Heart left ventricle (tissue), 16 donors: ENCODE data around the gene SELENOO. TPM values are rescaled to one million over a fixed set of nuclear protein-coding genes. Genes with fewer than 3 reads are reported as not detected.
A peak's percentile ranks its signal among the peaks of the same experiment; 100 is the strongest.

Experiments used
- ATAC-seq, 4 donors: fragments of 200-7000 bp; cut with Tn5 transposase; one replicate each; pipeline ENCODE4 v1.9.1; 2020 to 2022; ENCODE audit warnings: moderate library complexity in 4 of 4, mild to moderate bottlenecking in 3 of 4, moderate number of reproducible peaks in 1 of 4
- DNase-seq, 5 donors: peaks; one replicate each; pipeline ENCODE4 v3.0.0-alpha.2; 2020
- H3K27ac ChIP-seq, 12 donors: fragments of 200-600 bp; sonication (generic) in 4 of 12; one replicate each; pipeline versions ENCODE4 v1.5.0 to v1.8.0; 2016 to 2022; ENCODE audit warnings: mild to moderate bottlenecking in 2 of 12
- H3K27me3 ChIP-seq, 9 donors: fragments of 200-600 bp; sonication (generic) in 2 of 9; one replicate each; pipeline versions ENCODE4 v1.5.1 to v1.8.0; 2016 to 2022; ENCODE audit warnings: mild to moderate bottlenecking in 3 of 9
- H3K36me3 ChIP-seq, 9 donors: fragments of 200-600 bp; sonication (generic) in 2 of 9; one replicate each; pipeline versions ENCODE4 v1.5.0 to v1.8.0; 2018 to 2022; ENCODE audit warnings: mild to moderate bottlenecking in 2 of 9
- H3K4me1 ChIP-seq, 12 donors: fragments of 200-600 bp; sonication (generic) in 4 of 12; one replicate each; pipeline versions ENCODE4 v1.5.0 to v1.8.0; 2016 to 2022; ENCODE audit warnings: mild to moderate bottlenecking in 3 of 12
- H3K4me3 ChIP-seq, 12 donors: fragments of 200-600 bp; sonication (generic) in 4 of 12; one replicate each; pipeline versions ENCODE4 v1.5.0 to v1.8.0; 2017 to 2022; ENCODE audit warnings: mild to moderate bottlenecking in 9 of 12, moderate library complexity in 4 of 12
- H3K9me3 ChIP-seq, 12 donors: fragments of 200-600 bp; sonication (generic) in 4 of 12; one replicate each; pipeline versions ENCODE4 v1.5.0 to v1.8.0; 2016 to 2022; ENCODE audit warnings: mild to moderate bottlenecking in 1 of 12
- CTCF ChIP-seq, 12 donors: fragments of 200-600 bp; sonication (generic) in 4 of 12; IDR thresholded peaks; one replicate each; pipeline versions ENCODE4 v1.5.0 to v1.8.0; 2018 to 2022; ENCODE audit warnings: antibody characterized with exemption in 12 of 12, mild to moderate bottlenecking in 5 of 12
- POLR2A ChIP-seq, 2 donors: fragments of 450-650 bp; IDR thresholded peaks; one replicate each; pipeline ENCODE4 v1.6.1; 2017; ENCODE audit warnings: antibody characterized with exemption in 2 of 2, mild to moderate bottlenecking in 2 of 2, moderate library complexity in 2 of 2
- WGBS, 4 donors: extraction: QIAGEN DNeasy Blood & Tissue Kit in 2 of 4; methylation state at CpG; one replicate each; pipeline versions ENCODE4 v1.1.5 to v1.1.7; 2013 to 2018; 5-methylcytosine and 5-hydroxymethylcytosine counted together
- intact Hi-C, 10 donors: fragments of 100-400 bp; cut with DNase I; formaldehyde crosslinking; loops; one replicate each; pipeline versions ENCODE4 v1.11.1 to v1.14.2; 2022
- polyA plus RNA-seq, 2 donors: library from polyadenylated mRNA; stranded (reverse); fragments of 200-250 nt; gene quantifications; one replicate each; pipeline ENCODE4 v1.2.3, GENCODE V29; 2013
- total RNA-seq, 9 donors: library from RNA; depleted of rRNA in 2 of 9; stranded (reverse); fragments of >200 nt in 2 of 9; fragmentation: NEBNext Ultra II Directional in 3 of 9; extraction: Animal tissue kit (Norgen Biotek cat#: 25700) in 3 of 9; gene quantifications; one replicate each; pipeline versions ENCODE4 v1.1.0 to v1.2.4, GENCODE V29; 2016 to 2023
- donor health status: ischemic (EF 13 %, LVEDD 7.1; RV severe dilation, severe dysfunction).
- donor health status: healthy with polysubstance abuse.
- donor health status: DM: no; HTN: yes; CAD: no.
- donor health status: DM: no; HTN: no; CAD: no.
- donor health status: ischemic (EF 25% LVEDD 6.9; RV normal size, moderate dysfunction).
- donor health status: ischemic (EF 25% LVEDD 5.7; RV mildly dilated, moderate dysfunction).
- donor health status: healthy.
- donor health status: DM: yes; HTN: yes; CAD: no.
- donor health status: ischemic (EF 35%, LVEDD 5.7; RV mildly dilated, moderate dysfunction).
- donor health status: nonischemic (EF 11% LVEDD 7.7; RV severe dilation, severe dysfunction).
- donor health status: DM: yes; HTN: yes; CAD: no.
- donor health status: PGD.
- donor health status: ischemic (EF 29% LVEDD 5.4; RV normal size, mild dysfunction).
- donor health status: nonischemic (EF 23%, LVEDD 6.1; RV moderate dilation, normal function).

Gene SELENOO
- total and polyA plus RNA-seq, 11 donors: 10.4 to 23.8 (median 15.4) TPM

GRCh38 chr22:50250555-50251476 is 50.0 kb downstream of the SELENOO start, which contains the start of gene HDAC10:
Gene HDAC10, minus strand, starts transcription at chr22:50251265. Its CDS starts 233 bp downstream, at chr22:50251032.
- Histone ChIP-seq H3K4me1 (peaks cover 5 to 43% (median 27%) of the 10 kb centered on the region in 12 donors), H3K27me3 (no peaks in the 10 kb centered on the region), H3K4me3 (peak within 1 kb of the TSS; percentile 53 to 83 (median 69)), H3K9me3 (no peaks in the 10 kb centered on the region), H3K27ac (peak within 1 kb of the TSS in 11 of 12 donors; percentile 53 to 81 (median 65)), H3K36me3 (peaks cover 0 to 24% (median 8%) of the 10 kb centered on the region in 9 donors)
- DNase-seq (peak; percentile 75 to 94 (median 85)), ATAC-seq (peak; percentile 25 to 80 (median 72))
- 2 to 4% (median 2%) methylated on average over 44 to 81 of the region's 81 CpGs; no CpG with 5 or more reads in 1 of the 4 donors for WGBS, 4 donors
- intact Hi-C loops: loop anchor here in 8 of 10 donors (2.0 to 10.0 kb wide), 4 partner anchors 76 to 254 kb away; partner anchors contain the start of genes PPP6R2 (in 6 of the 8), LMF2 (in 2 of the 8), NCAPH2 (in 2 of the 8) and DENND6B (in 1 of the 8)
- no peak for TF ChIP-seq CTCF (IDR thresholded peaks at IDR 0.05)
- peak in 1 of 2 donors; percentile 60 for TF ChIP-seq POLR2A (IDR thresholded peaks at IDR 0.05)

- Histone ChIP-seq H3K27me3 (no peaks in the 10 kb centered on the region), H3K27ac (peak overlapping the region in 11 of 12 donors; percentile 53 to 81 (median 65)), H3K9me3 (no peaks in the 10 kb centered on the region), H3K36me3 (peaks cover 0 to 16% (median 3%) of the 10 kb centered on the region in 9 donors), H3K4me3 (peak overlapping the region; percentile 53 to 83 (median 69)), H3K4me1 (peaks cover 5 to 39% (median 24%) of the 10 kb centered on the region in 12 donors)
- 11 to 18% (median 14%) methylated on average over 15 to 36 of the region's 36 CpGs for WGBS, 4 donors
- DNase-seq (no peak), ATAC-seq (peak in 3 of 4 donors; percentile 1 to 4 (median 1))
- intact Hi-C loops: loop anchor here (1.0 to 10.0 kb wide), 6 partner anchors 75 to 253 kb away; partner anchors contain the start of genes PPP6R2 (in 8 of the 10), LMF2 (in 2 of the 10), NCAPH2 (in 2 of the 10) and DENND6B (in 1 of the 10)
- no peak for TF ChIP-seq CTCF (IDR thresholded peaks at IDR 0.05)
- TF ChIP-seq POLR2A (IDR thresholded peaks at IDR 0.05): no peak
These were observed 50.8 kb downstream of the SELENOO start for GRCh38 chr22:50251477-50252081.

- TF ChIP-seq POLR2A (IDR thresholded peaks at IDR 0.05) (no peak), CTCF (IDR thresholded peaks at IDR 0.05) (peak; percentile 57 to 82 (median 71))
- ATAC-seq: peak; percentile 61 to 80 (median 72)
- peaks cover 0 to 11% (median 0%) of the 10 kb centered on the region in 9 donors for H3K36me3 ChIP-seq
- peak overlapping the region in 9 of 12 donors; percentile 53 to 81 (median 69) for H3K27ac ChIP-seq
- DNase-seq: peak; percentile 72 to 88 (median 77)
- H3K27me3 ChIP-seq: no peaks in the 10 kb centered on the region
- intact Hi-C loops: loop anchor here (1.0 to 10.0 kb wide), 5 partner anchors 90 to 252 kb away; partner anchors contain the start of genes PPP6R2 (in 8 of the 10), LMF2 (in 2 of the 10) and NCAPH2 (in 2 of the 10)
- peak overlapping the region in 7 of 12 donors; percentile 65 to 83 (median 72) for H3K4me3 ChIP-seq
- no peaks in the 10 kb centered on the region for H3K9me3 ChIP-seq
- WGBS, 4 donors: 43 to 58% (median 54%) methylated on average over 17 to 25 of the region's 25 CpGs
- H3K4me1 ChIP-seq: peaks cover 5 to 40% (median 24%) of the 10 kb centered on the region in 12 donors
These were observed 51.6 kb downstream of the SELENOO start for GRCh38 chr22:50252082-50253045.
